H9 (cell line): Measurements from ENCODE around the gene SELPLG. TPM values are rescaled to one million over a fixed set of nuclear protein-coding genes. Genes with fewer than 3 reads are reported as not detected.
A peak's percentile ranks its signal among the peaks of the same experiment; 100 is the strongest.

Source experiments
- DNase-seq: peaks from one replicate; pipeline ENCODE4 v3.0.0-alpha.2; 2017
- H2AFZ ChIP-seq: one replicate; pipeline ENCODE4 v1.6.1; 2013; ENCODE audit warnings: mild to moderate bottlenecking, low read length, control low read depth, moderate library complexity
- H2AK5ac ChIP-seq: 2 replicates; pipeline ENCODE4 v1.6.1; 2013; ENCODE audit warnings: low read length, control low read depth, mixed read lengths; ENCODE audit not compliant: insufficient read length
- H2BK120ac ChIP-seq: one replicate; pipeline ENCODE4 v1.6.1; 2013; ENCODE audit warnings: low read depth, mild to moderate bottlenecking, low read length, control low read depth, inconsistent platforms; ENCODE audit not compliant: poor library complexity, severe bottlenecking
- H2BK12ac ChIP-seq: 2 replicates; pipeline ENCODE4 v1.6.1; 2013; ENCODE audit warnings: low read length, control low read depth, mixed read lengths, low read depth; ENCODE audit not compliant: insufficient read length
- H2BK15ac ChIP-seq: 2 replicates; pipeline ENCODE4 v1.6.1; 2013; ENCODE audit warnings: low read depth, low read length, control low read depth
- H2BK20ac ChIP-seq: one replicate; pipeline ENCODE4 v1.6.1; 2013; ENCODE audit warnings: low read depth, mild to moderate bottlenecking, low read length, control low read depth, inconsistent platforms; ENCODE audit not compliant: poor library complexity, severe bottlenecking
- H2BK5ac ChIP-seq: 2 replicates; pipeline ENCODE4 v1.6.1; 2013; ENCODE audit warnings: low read length, control low read depth, mixed read lengths; ENCODE audit not compliant: insufficient read length
- H3K14ac ChIP-seq: 2 replicates; pipeline ENCODE4 v1.6.1; 2013; ENCODE audit warnings: low read length, control low read depth; ENCODE audit not compliant: insufficient read depth
- H3K18ac ChIP-seq: 2 replicates; pipeline ENCODE4 v1.6.1; 2013; ENCODE audit warnings: low read depth, mild to moderate bottlenecking, mixed read lengths, low read length, control low read depth; ENCODE audit not compliant: insufficient read length
- H3K23ac ChIP-seq: 2 replicates; pipeline ENCODE4 v1.6.1; 2013; ENCODE audit warnings: low read length, control low read depth, mixed read lengths, low read depth; ENCODE audit not compliant: insufficient read length
- H3K23me2 ChIP-seq: 2 replicates; pipeline ENCODE4 v1.6.1; 2013; ENCODE audit warnings: low read depth, mild to moderate bottlenecking, mixed read lengths, low read length, control low read depth; ENCODE audit not compliant: insufficient read length, poor library complexity, severe bottlenecking
- H3K27ac ChIP-seq: 2 replicates; pipeline ENCODE4 v1.5.1; 2013; ENCODE audit warnings: low read length, control low read depth, mixed read lengths, low read depth; ENCODE audit not compliant: insufficient read length
- H3K27me3 ChIP-seq: 2 replicates; pipeline ENCODE4 v1.6.1; 2013; ENCODE audit warnings: low read length, control low read depth, inconsistent platforms; ENCODE audit not compliant: insufficient read depth
- H3K4ac ChIP-seq: 2 replicates; pipeline ENCODE4 v1.6.1; 2013; ENCODE audit warnings: low read depth, mild to moderate bottlenecking, control low read depth, inconsistent platforms, low read length, moderate library complexity
- H3K4me1 ChIP-seq: 2 replicates; pipeline ENCODE4 v1.6.1; 2013; ENCODE audit warnings: low read length, control low read depth, inconsistent platforms; ENCODE audit not compliant: insufficient read depth
- H3K4me2 ChIP-seq: 2 replicates; pipeline ENCODE4 v1.6.1; 2013; ENCODE audit warnings: low read length, control low read depth, mixed read lengths; ENCODE audit not compliant: insufficient read length, insufficient read depth
- H3K56ac ChIP-seq: 2 replicates; pipeline ENCODE4 v1.6.1; 2013; ENCODE audit warnings: low read depth, mild to moderate bottlenecking, mixed read lengths, low read length, control low read depth; ENCODE audit not compliant: insufficient read length
- H3K79me1 ChIP-seq: 2 replicates; pipeline ENCODE4 v1.6.1; 2013; ENCODE audit warnings: low read depth, mild to moderate bottlenecking, moderate library complexity, low read length, control low read depth, inconsistent platforms; ENCODE audit not compliant: insufficient read depth, poor library complexity, severe bottlenecking
- H3K79me2 ChIP-seq: 2 replicates; pipeline ENCODE4 v1.6.1; 2013; ENCODE audit warnings: low read length, control low read depth, inconsistent platforms; ENCODE audit not compliant: insufficient read depth
- H3K9ac ChIP-seq: 2 replicates; pipeline ENCODE4 v1.6.1; 2013; ENCODE audit warnings: low read length, control low read depth, mixed read lengths; ENCODE audit not compliant: insufficient read length; ENCODE audit errors: extremely low read depth
- H3K9me3 ChIP-seq: one replicate; pipeline ENCODE4 v1.6.1; 2013; ENCODE audit warnings: low read depth, low read length, inconsistent platforms; ENCODE audit not compliant: control insufficient read depth
- H3T11ph ChIP-seq: one replicate; pipeline ENCODE4 v1.6.1; 2013; ENCODE audit warnings: mild to moderate bottlenecking, low read length, control low read depth, inconsistent platforms
- H4K20me1 ChIP-seq: one replicate; pipeline ENCODE4 v1.6.1; 2013; ENCODE audit not compliant: control insufficient read depth, insufficient read length, insufficient read depth
- H4K5ac ChIP-seq: 2 replicates; pipeline ENCODE4 v1.6.1; 2013; ENCODE audit warnings: low read depth, mild to moderate bottlenecking, mixed read lengths, low read length, control low read depth; ENCODE audit not compliant: insufficient read length
- H4K8ac ChIP-seq: replicated peaks from 2 replicates; pipeline ENCODE4 v1.6.1; 2013; ENCODE audit warnings: low read length, control low read depth, mixed read lengths, low read depth; ENCODE audit not compliant: insufficient read length
- H4K91ac ChIP-seq: 2 replicates; pipeline ENCODE4 v1.6.1; 2013; ENCODE audit warnings: low read depth, mild to moderate bottlenecking, moderate library complexity, mixed read lengths, low read length, control low read depth; ENCODE audit not compliant: insufficient read length
- H3K27ac Mint-ChIP-seq, 3 experiments: 2 replicates in 2 of 3; 3 replicates in 1 of 3; pipeline ENCODE4 v1.8.0; 2020 to 2021; ENCODE audit warnings: mixed read lengths in 3 of 3, mild to moderate bottlenecking in 1 of 3, moderate library complexity in 1 of 3
- H3K27me3 Mint-ChIP-seq: 2 replicates; pipeline ENCODE4 v1.8.0; 2021; ENCODE audit warnings: low read depth, mild to moderate bottlenecking, moderate library complexity, mixed read lengths
- H3K36me3 Mint-ChIP-seq, 3 experiments: 2 replicates in 2 of 3; 3 replicates in 1 of 3; pipeline ENCODE4 v1.8.0; 2020 to 2021; ENCODE audit warnings: low read depth in 3 of 3, mixed read lengths in 3 of 3; ENCODE audit not compliant: insufficient read depth in 1 of 3
- H3K4me1 Mint-ChIP-seq, 2 experiments: 2 replicates each; pipeline ENCODE4 v1.8.0; 2020; ENCODE audit warnings: mixed read lengths in 2 of 2
- H3K4me3 Mint-ChIP-seq, 2 experiments: 2 replicates in 1 of 2; 3 replicates in 1 of 2; pipeline ENCODE4 v1.8.0; 2020 to 2021; ENCODE audit warnings: mild to moderate bottlenecking in 2 of 2, mixed read lengths in 2 of 2, moderate library complexity in 1 of 2
- H3K9me3 Mint-ChIP-seq, 2 experiments: 2 replicates in 1 of 2; 3 replicates in 1 of 2; pipeline ENCODE4 v1.8.0; 2020; ENCODE audit warnings: mild to moderate bottlenecking in 2 of 2, mixed read lengths in 2 of 2, moderate library complexity in 1 of 2
- CTCF ChIP-seq: fragments of 200-600 bp; sonication (generic); conservative IDR thresholded peaks from 3 replicates; pipeline ENCODE4 v1.8.0; 2021; ENCODE audit warnings: antibody characterized with exemption, mild to moderate bottlenecking
- WGBS: extraction: QIAGEN DNeasy Blood & Tissue Kit; methylation state at CpG from one replicate; pipeline ENCODE4 v1.1.7; 2013; ENCODE audit warnings: missing lambda C conversion rate, low lambda C conversion rate, mixed read lengths; ENCODE audit not compliant: insufficient read length; ENCODE audit errors: extremely low coverage; 5-methylcytosine and 5-hydroxymethylcytosine counted together
- total RNA-seq: library from RNA; stranded (reverse); gene quantifications from 2 replicates; pipeline ENCODE4 v1.2.1, GENCODE V29; 2021

Gene SELPLG
- total RNA-seq, 1 experiment from 2014 or later = 0.15 TPM

- H3K4me3 Mint-ChIP-seq = 0 out of 5 replicates have a peak overlapping the region, but pooled peaks of 1 of the 2 experiments have one; percentile 25
- Histone ChIP-seq H2BK20ac (no peak overlapping the region), H3K23ac (no peak overlapping the region), H4K91ac (no peak overlapping the region), H2BK120ac (no peak overlapping the region), H3K4ac (no peak overlapping the region), H2BK12ac (no peak overlapping the region), H3K79me1 (no peaks in the 10 kb centered on the region), H3K14ac (no peak overlapping the region), H3K23me2 (no peaks in the 10 kb centered on the region), H3K4me1 (no peaks in the 10 kb centered on the region), H2BK5ac (no peak overlapping the region), H3K4me2 (no peak overlapping the region), H3K27me3 (no peaks in the 10 kb centered on the region), H4K5ac (no peak overlapping the region), H3K27ac (no peak overlapping the region), H3K9ac (no peak overlapping the region), H4K20me1 (no peaks in the 10 kb centered on the region), H4K8ac (no peak overlapping the region), H3T11ph (no peak overlapping the region), H3K9me3 (no peaks in the 10 kb centered on the region), H3K18ac (no peak overlapping the region), H3K79me2 (no peaks in the 10 kb centered on the region), H3K56ac (no peak overlapping the region), H2AFZ (no peak overlapping the region), H2AK5ac (no peak overlapping the region), H2BK15ac (no peak overlapping the region)
- WGBS = no CpG with 5 or more reads among the region's 2 CpGs
- TF ChIP-seq CTCF = no peak
- DNase-seq = no peak
- peaks cover 9 to 10% of the 10 kb centered on the region in 2 experiments for H3K9me3 Mint-ChIP-seq
- H3K36me3 Mint-ChIP-seq = peaks cover 4 to 11% (median 4%) of the 10 kb centered on the region in 3 experiments; a peak in 5 of 7 replicates
- no peak overlapping the region for H3K27ac Mint-ChIP-seq
- 0 out of 4 replicates have a peak, but pooled peaks cover 0 to 1% of the 10 kb centered on the region in 2 experiments for H3K4me1 Mint-ChIP-seq
- H3K27me3 Mint-ChIP-seq = peaks cover 6% of the 10 kb centered on the region
These were observed 55.4 kb downstream of the SELPLG start for GRCh38 chr12:108578264-108578663.
